ENCODE data around the gene NXN.
"Not testable (repeated sequence)": the region's sequence is repeated elsewhere in the genome, so short reads cannot be mapped to it uniquely, and the experiment has no call there.

DNA sequence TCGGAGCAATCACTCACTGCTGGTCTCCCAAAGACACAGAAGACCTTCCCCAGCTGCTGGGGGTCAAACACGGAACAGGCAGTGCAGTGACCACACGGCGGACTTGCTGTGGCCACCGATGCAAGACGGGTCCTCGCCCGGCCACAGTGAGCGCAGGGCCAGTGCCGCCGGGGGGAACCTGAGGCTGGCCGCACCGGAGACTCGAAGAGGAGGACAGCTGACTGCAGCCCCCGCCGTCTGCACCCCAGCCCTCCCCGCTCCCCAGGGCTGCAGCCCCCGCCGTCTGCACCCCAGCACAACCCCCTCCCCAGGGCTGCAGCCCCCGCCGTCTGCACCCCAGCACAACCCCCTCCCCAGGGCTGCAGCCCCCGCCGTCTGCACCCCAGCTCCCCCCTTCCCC lies 173.7 kb downstream of the NXN start:
- TF ChIP-seq, protein P1, sequence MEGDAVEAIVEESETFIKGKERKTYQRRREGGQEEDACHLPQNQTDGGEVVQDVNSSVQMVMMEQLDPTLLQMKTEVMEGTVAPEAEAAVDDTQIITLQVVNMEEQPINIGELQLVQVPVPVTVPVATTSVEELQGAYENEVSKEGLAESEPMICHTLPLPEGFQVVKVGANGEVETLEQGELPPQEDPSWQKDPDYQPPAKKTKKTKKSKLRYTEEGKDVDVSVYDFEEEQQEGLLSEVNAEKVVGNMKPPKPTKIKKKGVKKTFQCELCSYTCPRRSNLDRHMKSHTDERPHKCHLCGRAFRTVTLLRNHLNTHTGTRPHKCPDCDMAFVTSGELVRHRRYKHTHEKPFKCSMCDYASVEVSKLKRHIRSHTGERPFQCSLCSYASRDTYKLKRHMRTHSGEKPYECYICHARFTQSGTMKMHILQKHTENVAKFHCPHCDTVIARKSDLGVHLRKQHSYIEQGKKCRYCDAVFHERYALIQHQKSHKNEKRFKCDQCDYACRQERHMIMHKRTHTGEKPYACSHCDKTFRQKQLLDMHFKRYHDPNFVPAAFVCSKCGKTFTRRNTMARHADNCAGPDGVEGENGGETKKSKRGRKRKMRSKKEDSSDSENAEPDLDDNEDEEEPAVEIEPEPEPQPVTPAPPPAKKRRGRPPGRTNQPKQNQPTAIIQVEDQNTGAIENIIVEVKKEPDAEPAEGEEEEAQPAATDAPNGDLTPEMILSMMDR (IDR thresholded peaks at IDR 0.05; ENCODE audit: low read depth, low read length, poor library complexity, severe bottlenecking), result not testable (repeated sequence)
- TF ChIP-seq EZH2phosphoT487 (IDR thresholded peaks at IDR 0.05; ENCODE audit: borderline replicate concordance, low read length), result not testable (repeated sequence)
